ENCODE data around the gene PTH1R. TPM values are rescaled to one million over a fixed set of nuclear protein-coding genes. Genes with fewer than 3 reads are reported as not detected.

The PTH1R gene
- total and polyA plus RNA-seq, 10 of the 15 experiments (the other 5 are each of a cell fraction or from before 2014, with no cell fraction given) = not detected

GRCh38 chr3:46891132-46891531 is 13.6 kb downstream of the PTH1R start:
- Histone ChIP-seq H3K27me3 (replicated peaks in 1 of 2; ENCODE audit: control insufficient read depth in 2 of 2, insufficient read depth in 2 of 2, low read length in 1 of 2) (peaks cover 2 to 3% of the 10 kb centered on the region in 2 experiments; a peak in 3 of 4 replicates), H3K4me1 (ENCODE audit: control insufficient read depth, insufficient read depth, low read length) (no peaks in the 10 kb centered on the region; the same call in 1 of the 2 replicates), H4K20me1 (ENCODE audit: control insufficient read depth, insufficient read depth) (peaks cover 3% of the 10 kb centered on the region; the same call in 1 of the 2 replicates), H2AFZ (ENCODE audit: control insufficient read depth, low read depth, low read length) (no peak overlapping the region), H3K79me2 (ENCODE audit: control insufficient read depth, insufficient read depth, low read length) (no peaks in the 10 kb centered on the region), H3K27ac (ENCODE audit: control insufficient read depth, insufficient read depth) (no peak overlapping the region), H3K9me3 (replicated peaks; ENCODE audit: control insufficient read depth, insufficient read depth, low read length) (no peaks in the 10 kb centered on the region), H3K36me3 (ENCODE audit: control insufficient read depth in 2 of 2, insufficient read depth in 2 of 2, low read length in 1 of 2) (no peaks in the 10 kb centered on the region), H3K9ac (ENCODE audit: control insufficient read depth, insufficient read depth, low read length) (no peak overlapping the region), H3K4me2 (ENCODE audit: control insufficient read depth, insufficient read depth) (no peak overlapping the region), H3K4me3 (no peak overlapping the region)
- in situ Hi-C loops (cut with MboI) = no loop called here
- ChIA-PET CTCF (interaction anchor here (1.3 to 2.6 kb wide), 2 partner anchors 18 to 25 kb away, joined by 5 to 8 read pairs; no protein-coding TSS in a partner anchor), RAD21 (ENCODE audit: unreplicated experiment) (no interaction called here), POLR2A (no interaction called here), SMC1A (ENCODE audit: uncharacterized antibody, unreplicated experiment) (interaction anchor here (1.0 kb wide), 1 partner anchor 18 kb away, joined by 3 read pairs; no protein-coding TSS in a partner anchor)
- DNase-seq (ENCODE audit: low read depth, low spot score) = no peak
- WGBS (ENCODE audit: insufficient coverage, insufficient replicate concordance, low lambda C conversion rate, missing lambda C conversion rate) = 32% methylated on average over 3 of the region's 3 CpGs
- no TSS peak for BruUV-seq (replicated peaks)
- TF ChIP-seq NFXL1 (IDR thresholded peaks at IDR 0.05; ENCODE audit: borderline replicate concordance) = no peak
- no peak for TF ChIP-seq LARP7 (IDR thresholded peaks at IDR 0.05)
- no peak for TF ChIP-seq PAX5 (IDR thresholded peaks at IDR 0.05; ENCODE audit: borderline replicate concordance, low read depth, low read length)
- TF ChIP-seq ZNF217 (IDR thresholded peaks at IDR 0.05) = no peak
- TF ChIP-seq SUPT20H (IDR thresholded peaks at IDR 0.05; ENCODE audit: borderline replicate concordance, control insufficient read depth, low read depth, low read length) = no peak
- no peak for TF ChIP-seq BCL11A (IDR thresholded peaks at IDR 0.05; ENCODE audit: low read depth, low read length)
- no peak for FAIRE-seq
- ATAC-seq = no peak
- intact Hi-C loops (cut with micrococcal nuclease; ENCODE audit: unreplicated experiment) = no loop called here

Data from GM12878 (cell line).